NCI-H524 treated with DMSO at 0.1 percent for 48 hours (cell line): ENCODE measurements around the gene SVOPL.

Source experiments
- DNase-seq: peaks from one replicate; lab custom pipeline; 2025; lab: John Stamatoyannopoulos, UW

SVOPL gene

GRCh38 chr7:138607216-138608126 lies 93.7 kb downstream of the SVOPL start:
- DNase-seq = no peak

DNA sequence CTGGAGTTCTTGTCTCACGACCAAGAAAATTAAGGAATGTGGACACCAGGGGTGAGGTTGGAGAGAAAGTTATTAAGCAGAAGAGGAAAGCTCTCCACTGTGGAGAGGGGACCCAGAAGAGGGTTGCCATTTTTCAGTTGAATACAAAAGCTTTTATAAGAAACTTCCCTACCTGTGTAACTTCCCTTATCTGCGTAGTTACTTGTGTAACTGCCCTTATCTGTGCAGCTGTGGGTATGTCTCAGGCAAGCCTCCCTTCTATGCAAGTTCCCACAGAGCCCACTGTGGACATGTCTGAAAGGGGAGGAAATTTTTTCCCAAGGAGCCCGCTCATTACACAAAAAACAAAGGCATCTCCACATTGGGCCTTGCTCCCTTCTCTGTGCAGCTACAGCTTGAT lies 94.9 kb downstream of the SVOPL start:
- DNase-seq = no peak

DNA sequence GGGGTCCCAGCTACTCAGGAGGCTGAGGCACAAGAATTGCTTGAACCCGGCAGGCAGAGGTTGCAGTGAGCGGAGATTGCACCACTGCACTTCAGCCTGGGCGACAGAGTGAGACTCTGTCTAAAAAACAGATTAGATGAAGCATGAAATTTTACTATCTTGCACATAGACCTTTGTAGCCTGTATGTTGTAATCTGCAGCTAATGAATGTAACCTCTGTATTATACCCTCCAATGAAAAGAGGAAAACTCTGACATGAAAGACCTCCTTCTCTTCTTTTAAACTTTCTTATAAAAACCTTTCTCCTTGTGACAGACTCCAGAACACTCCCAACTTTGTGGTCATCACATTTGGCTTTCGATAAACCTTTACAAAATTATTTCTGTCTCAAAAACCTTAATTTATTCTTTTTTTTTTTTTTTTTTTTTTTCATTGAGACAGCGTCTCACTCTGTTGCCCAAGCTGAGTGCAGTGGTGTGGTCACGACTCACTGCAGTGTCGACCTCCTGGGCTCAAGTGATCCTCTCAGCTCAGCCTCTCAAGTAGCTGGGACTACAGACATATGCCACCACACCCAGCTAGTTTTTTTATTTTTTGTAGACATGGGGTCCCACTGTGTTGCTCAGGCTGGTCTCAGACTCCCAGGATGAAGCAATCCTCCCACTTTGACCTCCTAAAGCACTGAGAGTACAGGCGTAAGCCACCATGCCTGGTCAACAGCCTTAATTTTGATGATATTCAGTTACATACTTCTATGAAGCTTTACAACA lies 97.4 kb downstream of the SVOPL start:
- DNase-seq = no peak

GRCh38 chr7:138602451-138602850 lies 98.7 kb downstream of the SVOPL start:
- DNase-seq = no peak

GRCh38 chr7:138595454-138595853 lies 105.7 kb downstream of the SVOPL start:
- DNase-seq = no peak

GRCh38 chr7:138590154-138590553 lies 111.0 kb downstream of the SVOPL start:
- no peak for DNase-seq

GRCh38 chr7:138588986-138589385 lies 112.2 kb downstream of the SVOPL start:
- DNase-seq = no peak

DNA sequence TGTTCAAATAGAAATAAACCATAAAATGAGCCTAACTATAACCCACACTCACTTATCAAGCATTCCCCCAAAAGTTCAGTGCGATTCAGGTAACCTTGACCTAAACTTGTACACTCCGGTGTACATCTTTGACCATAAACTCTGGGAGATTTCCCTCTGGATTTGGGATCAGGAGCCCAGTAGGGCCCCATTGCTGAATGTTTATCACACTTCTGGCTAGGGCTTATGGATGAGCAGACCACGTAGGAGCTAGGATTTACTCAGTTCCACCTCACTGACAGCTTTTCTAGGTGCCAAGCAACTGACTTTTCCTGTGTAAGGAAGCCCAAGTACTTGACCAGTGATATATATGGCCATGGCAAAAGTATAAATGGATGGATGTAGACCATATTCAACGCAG lies 113.7 kb downstream of the SVOPL start:
- DNase-seq = no peak

- DNase-seq = no peak
These were observed 115.7 kb downstream of the SVOPL start for GRCh38 chr7:138585283-138585993.

- DNase-seq = no peak
These were observed 116.5 kb downstream of the SVOPL start for GRCh38 chr7:138584696-138585095.

- no peak for DNase-seq
These were observed 116.9 kb downstream of the SVOPL start for GRCh38 chr7:138584283-138584682.

DNA sequence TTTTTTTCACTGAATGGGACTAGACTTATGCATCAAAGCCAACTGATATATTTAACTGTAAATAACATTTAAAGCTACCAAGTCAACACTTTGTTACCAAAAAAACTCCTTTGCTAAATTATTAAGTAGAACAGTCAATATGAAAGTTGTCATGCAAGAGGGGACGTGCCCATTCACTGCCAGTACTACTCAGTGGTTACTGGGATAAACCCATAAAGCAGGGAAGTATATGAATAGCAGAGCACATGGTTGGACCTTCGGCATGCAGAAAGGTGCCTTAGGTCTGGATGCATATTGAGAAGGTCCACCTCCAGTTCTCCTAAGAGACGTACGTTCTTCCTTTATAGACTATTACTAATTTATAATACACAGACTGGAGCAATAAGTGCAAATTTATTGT lies 120.1 kb downstream of the SVOPL start:
- no peak for DNase-seq

- DNase-seq = no peak
These were observed 121.5 kb downstream of the SVOPL start for GRCh38 chr7:138579671-138580070.

- no peak for DNase-seq
These were observed 122.0 kb downstream of the SVOPL start for GRCh38 chr7:138579136-138579535.

GRCh38 chr7:138575897-138576428 lies 125.2 kb downstream of the SVOPL start:
- no peak for DNase-seq

GRCh38 chr7:138573741-138574140 lies 127.4 kb downstream of the SVOPL start:
- DNase-seq = no peak

GRCh38 chr7:138570715-138571114 lies 130.4 kb downstream of the SVOPL start:
- no peak for DNase-seq

DNA sequence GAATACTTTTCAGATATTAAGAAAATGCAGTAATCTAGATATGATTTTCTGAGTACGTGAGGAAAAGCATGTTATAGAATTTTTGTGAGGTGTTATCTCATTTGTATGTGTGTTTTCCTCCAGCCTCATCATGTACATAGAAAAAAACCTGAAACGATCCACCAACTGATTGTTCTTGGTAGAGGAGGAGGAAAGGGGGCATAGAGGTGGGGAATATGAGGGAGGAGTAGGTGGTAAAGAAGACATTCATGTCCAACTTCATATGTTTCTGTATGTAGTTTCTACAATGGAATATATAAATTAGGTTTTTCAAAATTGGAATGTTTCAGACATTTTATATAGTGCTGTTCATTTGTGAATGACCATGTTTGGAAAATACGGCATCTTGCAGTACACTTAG lies 131.7 kb downstream of the SVOPL start:
- no peak for DNase-seq

DNA sequence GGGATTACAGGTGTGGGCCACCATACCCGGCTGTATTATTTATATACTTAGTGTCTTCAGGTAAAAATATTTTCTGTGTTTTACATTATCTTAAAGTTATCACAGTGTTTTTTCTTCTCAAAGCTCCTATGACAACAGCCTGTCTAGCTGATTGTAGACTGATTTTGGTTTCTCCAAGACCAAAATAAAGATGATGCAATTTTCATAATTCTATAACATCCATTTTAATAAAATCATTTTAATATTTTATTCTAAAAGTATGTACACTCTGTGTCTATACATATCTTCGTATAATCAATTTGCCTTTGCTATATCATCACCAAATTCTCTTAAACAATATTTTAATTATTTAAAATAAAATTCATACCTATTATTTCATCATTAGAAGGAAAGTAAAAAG lies 132.5 kb downstream of the SVOPL start:
- no peak for DNase-seq

DNA sequence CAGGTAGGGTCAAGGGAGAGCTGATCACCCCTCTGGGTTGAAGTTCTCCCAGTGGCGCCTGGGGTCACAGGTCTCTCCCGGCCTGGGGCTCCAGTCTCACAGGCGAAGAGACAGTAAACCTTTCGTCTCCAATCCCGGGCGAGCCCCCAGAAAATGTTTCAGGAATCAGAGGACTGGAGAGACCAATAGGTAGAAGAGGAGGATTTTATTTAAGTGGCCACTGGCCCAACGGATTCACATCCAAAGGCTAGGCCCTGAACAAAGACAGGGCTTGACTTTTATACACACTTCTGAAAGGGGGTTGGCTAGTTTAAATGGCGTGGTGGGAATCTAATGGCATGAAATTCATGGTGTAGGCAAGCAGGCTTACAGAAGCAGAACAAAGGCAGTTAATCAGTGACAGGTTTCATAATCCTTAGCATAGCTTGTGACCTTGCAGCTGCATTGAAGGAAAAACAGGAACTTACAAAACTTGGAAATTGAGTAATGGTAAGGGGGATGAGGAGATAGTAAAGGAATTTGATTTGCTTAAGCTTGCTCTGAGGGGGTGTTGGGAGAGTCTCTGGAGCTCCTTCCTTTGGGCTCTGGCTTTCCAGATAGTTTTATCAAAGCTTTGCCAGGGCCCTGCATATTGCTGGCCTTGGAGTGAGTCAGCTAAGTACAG lies 135.6 kb downstream of the SVOPL start:
- no peak for DNase-seq

DNA sequence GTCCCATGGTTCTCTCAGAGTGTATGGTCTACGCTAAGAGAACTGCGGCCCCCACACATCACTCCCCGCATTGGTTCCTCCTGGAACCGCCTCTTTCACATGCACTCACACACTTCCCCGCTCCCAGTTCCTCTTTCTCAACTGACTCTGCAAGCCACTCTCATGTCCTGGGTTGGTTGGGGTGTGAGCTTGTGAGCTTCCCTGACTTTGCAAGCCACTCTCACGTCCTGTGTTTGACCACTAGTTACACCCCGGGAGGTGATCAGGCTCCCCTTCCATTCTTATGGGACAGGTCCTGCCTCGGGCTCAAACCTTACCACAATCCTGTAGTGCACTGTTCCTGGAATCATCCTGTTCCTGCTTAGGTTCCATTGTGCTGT lies 136.1 kb downstream of the SVOPL start:
- DNase-seq = no peak

GRCh38 chr7:138564365-138564764 lies 136.8 kb downstream of the SVOPL start:
- no peak for DNase-seq
